ENCODE measurements around the gene PTAFR.

The PTAFR gene

GRCh38 chr1:28099050-28099769 lies 77.3 kb downstream of the PTAFR start:
- DNase-seq (ENCODE audit: low read depth, low spot score) = no peak
- no peak for TF ChIP-seq CTCF (IDR thresholded peaks at IDR 0.05; ENCODE audit: insufficient read depth, low read length, missing control alignments)
- no peak overlapping the region for H3K4me3 ChIP-seq (ENCODE audit: low read depth, low read length)
- ChIA-PET CTCF (interaction anchor here (0.9 to 1.0 kb wide), 2 partner anchors 8 to 10 kb away, joined by 3 read pairs; no protein-coding TSS in a partner anchor), POLR2A (interaction anchor here (0.6 kb wide), 1 partner anchor 20 kb away, joined by 4 read pairs; no protein-coding TSS in a partner anchor)

All from AG04449 (cell line).